Heart right ventricle (tissue), 16 donors: Measurements from ENCODE around the gene GPC3. TPM values are rescaled to one million over a fixed set of nuclear protein-coding genes. Genes with fewer than 3 reads are reported as not detected.
A peak's percentile ranks its signal among the peaks of the same experiment; 100 is the strongest.

Experiments used
- ATAC-seq, 8 donors: fragments of 200-7000 bp; cut with Tn5 transposase; one replicate each; pipeline ENCODE4 v1.9.1; 2020; ENCODE audit warnings: mild to moderate bottlenecking in 8 of 8, moderate library complexity in 8 of 8, moderate number of reproducible peaks in 1 of 8
- DNase-seq, 2 donors: peaks; one replicate each; pipeline ENCODE4 v3.0.0-alpha.2; 2020
- H3K27ac ChIP-seq, 10 donors: fragments of 200-600 bp; sonication (generic) in 2 of 10; one replicate each; pipeline versions ENCODE4 v1.5.0 to v1.8.0; 2020 to 2022; ENCODE audit warnings: mild to moderate bottlenecking in 3 of 10
- H3K27me3 ChIP-seq, 7 donors: fragments of 200-600 bp; one replicate each; pipeline ENCODE4 v1.8.0; 2021 to 2022; ENCODE audit warnings: mild to moderate bottlenecking in 2 of 7
- H3K36me3 ChIP-seq, 9 donors: fragments of 200-600 bp; sonication (generic) in 1 of 9; one replicate each; pipeline versions ENCODE4 v1.5.0 to v1.8.0; 2020 to 2022; ENCODE audit warnings: mild to moderate bottlenecking in 2 of 9
- H3K4me1 ChIP-seq, 9 donors: fragments of 200-600 bp; sonication (generic) in 1 of 9; one replicate each; pipeline versions ENCODE4 v1.5.0 to v1.8.0; 2020 to 2022; ENCODE audit warnings: mild to moderate bottlenecking in 4 of 9
- H3K4me3 ChIP-seq, 10 donors: fragments of 200-600 bp; sonication (generic) in 2 of 10; one replicate each; pipeline versions ENCODE4 v1.5.0 to v1.8.0; 2020 to 2022; ENCODE audit warnings: mild to moderate bottlenecking in 7 of 10, moderate library complexity in 2 of 10
- H3K9me3 ChIP-seq, 11 donors: fragments of 200-600 bp in 10 of 11; sonication (generic) in 2 of 11; one replicate each; pipeline versions ENCODE4 v1.5.0 to v1.8.0; 2013 to 2022; ENCODE audit warnings: mild to moderate bottlenecking in 2 of 11, control low read depth in 1 of 11, moderate library complexity in 1 of 11
- CTCF ChIP-seq, 9 donors: fragments of 200-600 bp; sonication (generic) in 2 of 9; IDR thresholded peaks; one replicate each; pipeline versions ENCODE4 v1.5.0 to v1.8.0; 2021 to 2022; ENCODE audit warnings: antibody characterized with exemption in 9 of 9, mild to moderate bottlenecking in 5 of 9, moderate library complexity in 1 of 9
- WGBS, 2 donors: extraction: QIAGEN DNeasy Blood & Tissue Kit; methylation state at CpG; one replicate each; pipeline ENCODE4 v1.1.7; 2013; ENCODE audit warnings: inconsistent platforms in 1 of 2; 5-methylcytosine and 5-hydroxymethylcytosine counted together
- intact Hi-C, 10 donors: fragments of 100-400 bp; cut with DNase I; formaldehyde crosslinking; loops; one replicate each; pipeline versions ENCODE4 v1.11.1 to v1.14.2; 2022
- polyA plus RNA-seq, 2 donors: library from polyadenylated mRNA; stranded (reverse); fragments of 200-250 nt; gene quantifications; one replicate each; pipeline ENCODE4 v1.2.3, GENCODE V29; 2013
- total RNA-seq, 10 donors: library from RNA; stranded (reverse); fragmentation: NEBNext Ultra II Directional in 3 of 10; extraction: Animal tissue kit (Norgen Biotek cat#: 25700) in 3 of 10; gene quantifications; one replicate each; pipeline versions ENCODE4 v1.2.1 to v1.2.4, GENCODE V29; 2021 to 2023
- donor health status: Arrhythmogenic right ventricular cardiomyopathy.
- donor health status: ischemic (EF 13 %, LVEDD 7.1; RV severe dilation, severe dysfunction).
- donor health status: healthy with polysubstance abuse.
- donor health status: DM: no; HTN: yes; CAD: no.
- donor health status: DM: no; HTN: no; CAD: no.
- donor health status: ischemic (EF 25% LVEDD 6.9; RV normal size, moderate dysfunction).
- donor health status: ischemic (EF 25% LVEDD 5.7; RV mildly dilated, moderate dysfunction).
- donor health status: healthy.
- donor health status: DM: yes; HTN: yes; CAD: no.
- donor health status: Ischemic cardiomyopathy.
- donor health status: ischemic (EF 35%, LVEDD 5.7; RV mildly dilated, moderate dysfunction).
- donor health status: nonischemic (EF 11% LVEDD 7.7; RV severe dilation, severe dysfunction).
- donor health status: DM: yes; HTN: yes; CAD: no.
- donor health status: PGD.
- donor health status: ischemic (EF 29% LVEDD 5.4; RV normal size, mild dysfunction).
- donor health status: nonischemic (EF 23%, LVEDD 6.1; RV moderate dilation, normal function).

GPC3 gene
- total and polyA plus RNA-seq, 12 donors, result 0.66 to 5.6 (median 3.4) TPM

GRCh38 chrX:133650239-133650638 lies 335.2 kb downstream of the GPC3 start:
- Histone ChIP-seq H3K4me3 (no peak overlapping the region), H3K27me3 (peaks cover 0 to 28% (median 0%) of the 10 kb centered on the region in 7 donors), H3K27ac (no peak overlapping the region), H3K36me3 (no peaks in the 10 kb centered on the region), H3K9me3 (no peaks in the 10 kb centered on the region), H3K4me1 (peaks cover 0 to 10% (median 0%) of the 10 kb centered on the region in 9 donors)
- WGBS, 2 donors, result 30 to 42% methylated on average over 1 of the region's 1 CpG
- intact Hi-C loops, result no loop called here
- ATAC-seq, result no peak
- TF ChIP-seq CTCF (IDR thresholded peaks at IDR 0.05), result no peak
- no peak for DNase-seq

DNA sequence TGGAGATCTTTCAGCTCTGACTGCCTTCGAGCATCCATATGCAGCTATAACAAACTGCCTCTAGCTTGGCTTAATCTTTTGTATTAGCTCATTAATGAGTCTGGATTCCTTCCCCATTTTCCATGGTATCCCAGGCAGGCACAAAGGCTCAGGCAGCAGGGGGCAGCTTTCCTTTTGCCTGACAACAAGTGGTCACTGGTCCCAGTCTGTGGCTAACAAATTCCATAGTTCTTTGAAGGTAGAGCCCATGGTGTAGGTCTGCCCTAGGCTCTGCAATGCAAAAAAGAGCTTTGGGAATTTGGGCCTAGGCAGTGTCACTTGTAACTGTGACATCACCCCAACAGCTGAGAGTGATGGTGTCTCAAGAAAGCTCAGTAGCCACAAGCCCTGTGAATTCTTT lies 335.7 kb downstream of the GPC3 start:
- Histone ChIP-seq H3K36me3 (no peaks in the 10 kb centered on the region), H3K27me3 (peaks cover 0 to 32% (median 0%) of the 10 kb centered on the region in 7 donors), H3K9me3 (no peaks in the 10 kb centered on the region), H3K27ac (no peak overlapping the region), H3K4me3 (no peak overlapping the region), H3K4me1 (peaks cover 0 to 10% (median 0%) of the 10 kb centered on the region in 9 donors)
- WGBS, 2 donors, result 92 to 100% methylated on average over 1 of the region's 1 CpG
- ATAC-seq (no peak), DNase-seq (no peak)
- no peak for TF ChIP-seq CTCF (IDR thresholded peaks at IDR 0.05)
- intact Hi-C loops, result no loop called here

DNA sequence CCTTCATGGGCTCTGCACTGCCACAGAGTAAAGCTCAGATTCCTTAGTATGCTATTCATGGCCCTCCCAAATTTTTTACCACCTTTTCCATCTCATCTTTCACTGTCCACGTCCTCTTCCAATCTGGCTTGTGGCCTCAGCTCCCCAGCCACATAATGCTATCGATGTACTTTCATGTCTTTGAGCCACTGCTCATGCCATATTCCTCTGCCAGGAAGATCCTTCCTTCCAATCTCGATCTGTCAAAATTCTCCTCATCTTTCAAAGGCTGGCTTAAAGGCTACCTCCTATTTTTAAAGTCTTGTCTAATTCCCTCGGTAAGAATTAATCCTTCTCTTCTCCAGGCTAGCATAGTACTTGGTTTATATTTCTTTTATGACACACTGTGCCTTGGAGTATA lies 336.8 kb downstream of the GPC3 start:
- 80 to 85% methylated on average over 4 of the region's 4 CpGs for WGBS, 2 donors
- no peaks in the 10 kb centered on the region for H3K36me3 ChIP-seq
- no peak overlapping the region for H3K27ac ChIP-seq
- intact Hi-C loops, result no loop called here
- no peak overlapping the region for H3K4me3 ChIP-seq
- peaks cover 0 to 10% (median 0%) of the 10 kb centered on the region in 9 donors for H3K4me1 ChIP-seq
- peaks cover 0 to 25% (median 0%) of the 10 kb centered on the region in 7 donors for H3K27me3 ChIP-seq
- H3K9me3 ChIP-seq, result no peaks in the 10 kb centered on the region
- TF ChIP-seq CTCF (IDR thresholded peaks at IDR 0.05), result no peak
- DNase-seq (no peak), ATAC-seq (no peak)

DNA sequence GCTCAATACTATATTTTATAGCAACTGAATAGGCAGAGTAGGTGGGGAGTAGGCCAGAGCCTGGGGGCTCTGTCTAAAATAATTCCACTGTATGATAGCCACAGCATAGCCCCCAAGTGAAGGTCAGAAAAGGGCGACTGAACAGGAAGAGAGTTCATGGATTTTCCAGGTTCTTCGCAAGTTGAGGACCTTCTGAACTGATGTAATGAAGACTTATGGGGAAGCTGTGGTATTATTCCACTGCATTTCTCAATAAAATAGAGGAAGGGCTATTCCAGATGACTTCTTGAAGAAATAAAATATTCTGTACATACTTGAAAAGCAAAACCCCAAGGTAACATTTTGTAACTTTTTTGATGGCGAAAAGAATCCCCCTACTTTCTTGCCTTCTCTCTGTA lies 338.7 kb downstream of the GPC3 start:
- Histone ChIP-seq H3K4me1 (peaks cover 0 to 10% (median 0%) of the 10 kb centered on the region in 9 donors), H3K27ac (peak overlapping the region in 3 of 10 donors; percentile 9 to 35 (median 28))
- intact Hi-C loops, result no loop called here

More for the DNA sequence above, 338.7 kb downstream of the GPC3 start:
- TF ChIP-seq CTCF (IDR thresholded peaks at IDR 0.05), result no peak
- 79 to 86% methylated on average over 3 of the region's 3 CpGs for WGBS, 2 donors
- Histone ChIP-seq H3K36me3 (no peaks in the 10 kb centered on the region), H3K4me3 (no peak overlapping the region), H3K9me3 (no peaks in the 10 kb centered on the region), H3K27me3 (peaks cover 0 to 30% (median 0%) of the 10 kb centered on the region in 7 donors)
- no peak for DNase-seq
- ATAC-seq, result peak in 1 of 8 donors; percentile 22
